COR-L47 (cell line): Measurements from ENCODE around the gene NFYA.

Experiments used
- DNase-seq: peaks from one replicate; lab custom pipeline; 2025; lab: John Stamatoyannopoulos, UW

Gene NFYA

GRCh38 chr6:41072836-41073202 lies at the start of gene NFYA:
TSS of gene NFYA (plus strand) at chr6:41072974. CDS start at chr6:41079090, 6,116 bp downstream.
- peak; percentile 100 for DNase-seq

- no peak for DNase-seq
Measured at GRCh38 chr6:41023114-41023513, 49.7 kb upstream of the NFYA start.

GRCh38 chr6:41025966-41026530 lies 46.7 kb upstream of the NFYA start:
- no peak for DNase-seq

GRCh38 chr6:41027241-41027640 lies 45.5 kb upstream of the NFYA start:
- no peak for DNase-seq

- no peak for DNase-seq
Measured at GRCh38 chr6:41027799-41028560, 44.8 kb upstream of the NFYA start.

GRCh38 chr6:41028561-41029412 lies 44.0 kb upstream of the NFYA start:
- no peak for DNase-seq

- no peak for DNase-seq
Measured at GRCh38 chr6:41032830-41033229, 39.9 kb upstream of the NFYA start.

- DNase-seq, result no peak
Measured at GRCh38 chr6:41033776-41034175, 39.0 kb upstream of the NFYA start.

GRCh38 chr6:41036186-41036585 lies 36.6 kb upstream of the NFYA start:
- no peak for DNase-seq

- DNase-seq, result no peak
Measured at GRCh38 chr6:41036601-41037000, 36.2 kb upstream of the NFYA start.

- DNase-seq, result no peak
Measured at GRCh38 chr6:41037107-41037900, 35.5 kb upstream of the NFYA start.

- DNase-seq, result no peak
Measured at GRCh38 chr6:41038205-41038604, 34.6 kb upstream of the NFYA start.

GRCh38 chr6:41039060-41039998 lies 33.4 kb upstream of the NFYA start, which contains the start of gene UNC5CL:
TSS of gene UNC5CL (minus strand) at chr6:41039221. CDS start at chr6:41035074, 4,147 bp downstream.
- DNase-seq, result peak; percentile 26

- no peak for DNase-seq
Measured at GRCh38 chr6:41040101-41040939, 32.5 kb upstream of the NFYA start.

GRCh38 chr6:41040940-41041536 lies 31.7 kb upstream of the NFYA start:
- DNase-seq, result no peak

GRCh38 chr6:41042226-41043055 lies 30.3 kb upstream of the NFYA start, which contains the start of gene TSPO2:
TSS of gene TSPO2 (plus strand) at chr6:41042467. CDS start at chr6:41042986, 519 bp downstream.
- DNase-seq, result no peak

GRCh38 chr6:41043151-41043550 lies 29.6 kb upstream of the NFYA start:
- no peak for DNase-seq

GRCh38 chr6:41045664-41046063 lies 27.1 kb upstream of the NFYA start:
- DNase-seq, result no peak
